Hematopoietic multipotent progenitor cell (in vitro differentiated cells): Measurements from ENCODE around the gene FAM114A2. TPM values are rescaled to one million over a fixed set of nuclear protein-coding genes. Genes with fewer than 3 reads are reported as not detected.
"Not testable (repeated sequence)": the region's sequence is repeated elsewhere in the genome, so short reads cannot be mapped to it uniquely, and the experiment has no call there.

ENCODE experiments used
- DNase-seq, 3 donors: peaks; one replicate each; pipeline ENCODE4 v3.0.0-alpha.2; 2011 to 2015; ENCODE audit warnings: low read depth in 2 of 3, low spot score in 2 of 3
- total RNA-seq: library from RNA; depleted of rRNA; stranded (reverse); fragments of >200 nt; gene quantifications from one replicate; pipeline ENCODE4 v1.2.3, GENCODE V29; 2012

FAM114A2 gene
- total RNA-seq = 11.3 TPM

- peak; percentile 66 to 90 (median 86) for DNase-seq
Measured at GRCh38 chr5:154038707-154039457, at the start of gene FAM114A2, which contains the start of gene MFAP3. Gene FAM114A2, minus strand, starts transcription at chr5:154038910. Its CDS starts 3,957 bp downstream, at chr5:154034953. Gene MFAP3, plus strand, starts transcription at chr5:154038967. Its CDS starts 10,756 bp downstream, at chr5:154049723.

GRCh38 chr5:154087260-154087659, 48.5 kb upstream of the FAM114A2 start:
- DNase-seq = no peak

GRCh38 chr5:154086641-154087040, 47.9 kb upstream of the FAM114A2 start:
- DNase-seq = no peak

GRCh38 chr5:154086146-154086545, 47.4 kb upstream of the FAM114A2 start:
- DNase-seq = no peak

GRCh38 chr5:154084062-154084639, 45.4 kb upstream of the FAM114A2 start:
- no peak for DNase-seq

GRCh38 chr5:154081246-154081645, 42.5 kb upstream of the FAM114A2 start:
- DNase-seq = no peak

- no peak for DNase-seq
Measured at GRCh38 chr5:154078272-154078671, 39.6 kb upstream of the FAM114A2 start.

- DNase-seq = no peak
Measured at GRCh38 chr5:154077696-154078095, 39.0 kb upstream of the FAM114A2 start.

- DNase-seq = no peak
Measured at GRCh38 chr5:154076240-154076922, 37.7 kb upstream of the FAM114A2 start.

GRCh38 chr5:154072414-154073171, 33.9 kb upstream of the FAM114A2 start:
- peak; percentile 69 to 87 (median 71) for DNase-seq

- no peak for DNase-seq
Measured at GRCh38 chr5:154071799-154072413, 33.2 kb upstream of the FAM114A2 start.

- DNase-seq = not testable (repeated sequence)
Measured at GRCh38 chr5:154069854-154070253, 31.1 kb upstream of the FAM114A2 start.

GRCh38 chr5:154065971-154066370, 27.3 kb upstream of the FAM114A2 start:
- no peak for DNase-seq

- DNase-seq = no peak
Measured at GRCh38 chr5:154063372-154063771, 24.7 kb upstream of the FAM114A2 start.

GRCh38 chr5:154060606-154061005, 21.9 kb upstream of the FAM114A2 start:
- DNase-seq = no peak

- no peak for DNase-seq
Measured at GRCh38 chr5:154059583-154059982, 20.9 kb upstream of the FAM114A2 start.

GRCh38 chr5:154059039-154059430, 20.3 kb upstream of the FAM114A2 start:
- no peak for DNase-seq

GRCh38 chr5:154058055-154059038, 19.6 kb upstream of the FAM114A2 start:
- DNase-seq = no peak

- no peak for DNase-seq
Measured at GRCh38 chr5:154055201-154055600, 16.5 kb upstream of the FAM114A2 start.
